ENCODE results near the gene HRK. TPM values are rescaled to one million over a fixed set of nuclear protein-coding genes. Genes with fewer than 3 reads are reported as not detected.
"Not testable (repeated sequence)": the region's sequence is repeated elsewhere in the genome, so short reads cannot be mapped to it uniquely, and the experiment has no call there.

The HRK gene
- total RNA-seq, 1 donor from 2014 or later, result 2.4 TPM

DNA sequence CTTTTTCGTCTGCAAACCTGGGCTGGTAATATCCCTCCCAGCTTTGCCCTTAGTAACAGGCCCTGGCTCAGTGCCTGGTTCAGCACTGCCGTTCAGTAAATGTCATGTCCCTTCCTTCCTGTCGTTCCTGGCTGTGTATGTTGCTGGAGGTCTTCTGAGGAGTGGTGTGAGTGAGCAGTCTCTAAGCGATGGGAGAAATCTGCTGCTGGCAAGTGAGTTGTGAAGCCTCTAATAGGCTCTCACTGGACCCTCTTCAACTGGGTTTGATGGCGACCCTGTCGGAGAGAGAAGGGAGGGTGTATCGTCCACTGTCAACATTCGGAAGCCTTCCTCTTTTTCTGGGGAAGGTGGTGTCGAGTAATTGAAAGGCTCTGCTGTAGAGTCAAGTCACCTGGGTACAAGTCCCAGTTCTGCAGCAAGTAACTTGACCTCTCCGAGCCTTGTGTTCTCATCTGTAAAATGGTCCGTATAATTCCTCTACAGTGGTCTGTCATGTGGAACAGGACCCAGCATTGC is 62.8 kb downstream of the HRK start:
- TF ChIP-seq, protein P1, sequence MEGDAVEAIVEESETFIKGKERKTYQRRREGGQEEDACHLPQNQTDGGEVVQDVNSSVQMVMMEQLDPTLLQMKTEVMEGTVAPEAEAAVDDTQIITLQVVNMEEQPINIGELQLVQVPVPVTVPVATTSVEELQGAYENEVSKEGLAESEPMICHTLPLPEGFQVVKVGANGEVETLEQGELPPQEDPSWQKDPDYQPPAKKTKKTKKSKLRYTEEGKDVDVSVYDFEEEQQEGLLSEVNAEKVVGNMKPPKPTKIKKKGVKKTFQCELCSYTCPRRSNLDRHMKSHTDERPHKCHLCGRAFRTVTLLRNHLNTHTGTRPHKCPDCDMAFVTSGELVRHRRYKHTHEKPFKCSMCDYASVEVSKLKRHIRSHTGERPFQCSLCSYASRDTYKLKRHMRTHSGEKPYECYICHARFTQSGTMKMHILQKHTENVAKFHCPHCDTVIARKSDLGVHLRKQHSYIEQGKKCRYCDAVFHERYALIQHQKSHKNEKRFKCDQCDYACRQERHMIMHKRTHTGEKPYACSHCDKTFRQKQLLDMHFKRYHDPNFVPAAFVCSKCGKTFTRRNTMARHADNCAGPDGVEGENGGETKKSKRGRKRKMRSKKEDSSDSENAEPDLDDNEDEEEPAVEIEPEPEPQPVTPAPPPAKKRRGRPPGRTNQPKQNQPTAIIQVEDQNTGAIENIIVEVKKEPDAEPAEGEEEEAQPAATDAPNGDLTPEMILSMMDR (IDR thresholded peaks at IDR 0.05; ENCODE audit: partially characterized antibody, unreplicated experiment), result no peak
- Mint-ChIP-seq H3K4me1 (ENCODE audit: low read depth, unreplicated experiment) (peaks cover 13% of the 10 kb centered on the region), H3K9me3 (ENCODE audit: unreplicated experiment) (peaks cover 10% of the 10 kb centered on the region), H3K27ac (ENCODE audit: unreplicated experiment) (peak overlapping the region; percentile 100), H3K4me3 (ENCODE audit: unreplicated experiment) (peak overlapping the region; percentile 97), H3K36me3 (ENCODE audit: unreplicated experiment) (no peaks in the 10 kb centered on the region), H3K27me3 (ENCODE audit: unreplicated experiment) (peaks cover 4% of the 10 kb centered on the region)
- DNase-seq, result no peak

DNA sequence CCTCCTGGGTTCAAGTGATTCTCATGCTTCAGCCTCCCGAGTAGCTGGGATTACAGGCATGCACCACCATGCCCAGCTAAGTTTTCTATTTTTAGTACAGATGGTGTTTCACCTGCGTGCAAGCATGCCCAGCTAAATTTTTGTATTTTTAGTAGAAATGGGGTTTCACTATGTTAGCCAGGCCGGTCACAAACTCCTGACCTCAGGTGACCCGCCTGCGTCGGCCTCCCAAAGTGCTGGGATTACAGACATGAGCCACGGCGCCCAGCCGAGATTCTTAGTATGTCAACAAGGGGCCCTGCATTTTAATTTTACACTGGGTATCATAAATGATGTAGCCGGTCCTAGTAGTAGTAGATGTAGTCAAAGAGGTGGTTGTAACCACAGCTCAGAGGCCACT is 66.5 kb downstream of the HRK start:
- H3K36me3 Mint-ChIP-seq (ENCODE audit: unreplicated experiment); H3K27ac Mint-ChIP-seq (ENCODE audit: unreplicated experiment); DNase-seq; H3K9me3 Mint-ChIP-seq (ENCODE audit: unreplicated experiment); H3K27me3 Mint-ChIP-seq (ENCODE audit: unreplicated experiment); H3K4me3 Mint-ChIP-seq (ENCODE audit: unreplicated experiment): not testable (repeated sequence)
- peaks cover 11% of the 10 kb centered on the region for H3K4me1 Mint-ChIP-seq (ENCODE audit: low read depth, unreplicated experiment)

DNA sequence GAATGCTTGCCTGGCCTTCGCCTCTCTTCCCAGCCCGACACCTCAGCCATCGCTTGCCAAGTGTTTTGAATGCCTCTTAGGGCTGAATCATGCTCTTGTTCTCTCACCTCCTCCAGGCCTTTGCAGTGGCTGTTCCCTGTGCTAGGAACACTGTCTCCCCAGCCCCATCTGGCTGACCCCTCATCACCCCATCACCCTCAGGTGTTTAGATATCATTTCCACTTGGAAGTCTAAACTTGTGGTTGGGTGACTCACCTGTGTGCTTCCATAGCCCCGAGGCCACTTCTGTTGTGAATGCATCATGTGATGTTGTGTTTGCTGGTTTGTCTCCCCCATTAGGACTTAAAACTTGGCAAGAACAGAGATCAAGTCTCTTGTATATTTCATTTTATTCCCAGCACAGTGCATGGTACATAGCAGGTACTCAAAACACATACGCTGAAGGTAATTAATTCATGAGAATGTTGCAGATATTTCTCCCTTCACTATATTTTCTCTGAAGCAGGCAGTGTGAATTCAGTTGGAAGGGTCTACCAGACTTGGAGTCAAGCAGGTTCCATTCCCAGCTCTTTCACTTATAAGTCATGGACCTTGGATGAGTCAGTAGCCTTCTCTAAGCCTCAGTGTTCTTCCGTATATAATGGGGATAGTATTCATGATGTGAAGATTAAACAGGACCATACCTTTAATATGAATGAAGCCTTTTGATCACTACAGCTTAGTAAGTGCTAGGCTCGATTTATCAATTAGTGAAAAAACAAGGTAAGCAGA is 67.8 kb downstream of the HRK start:
- Mint-ChIP-seq H3K36me3 (ENCODE audit: unreplicated experiment) (no peaks in the 10 kb centered on the region), H3K4me3 (ENCODE audit: unreplicated experiment) (no peak overlapping the region), H3K27me3 (ENCODE audit: unreplicated experiment) (peaks cover 4% of the 10 kb centered on the region), H3K27ac (ENCODE audit: unreplicated experiment) (no peak overlapping the region), H3K9me3 (ENCODE audit: unreplicated experiment) (peaks cover 3% of the 10 kb centered on the region), H3K4me1 (ENCODE audit: low read depth, unreplicated experiment) (peaks cover 8% of the 10 kb centered on the region)
- TF ChIP-seq, protein P1 (IDR thresholded peaks at IDR 0.05; ENCODE audit: partially characterized antibody, unreplicated experiment), result no peak
- no peak for DNase-seq

DNA sequence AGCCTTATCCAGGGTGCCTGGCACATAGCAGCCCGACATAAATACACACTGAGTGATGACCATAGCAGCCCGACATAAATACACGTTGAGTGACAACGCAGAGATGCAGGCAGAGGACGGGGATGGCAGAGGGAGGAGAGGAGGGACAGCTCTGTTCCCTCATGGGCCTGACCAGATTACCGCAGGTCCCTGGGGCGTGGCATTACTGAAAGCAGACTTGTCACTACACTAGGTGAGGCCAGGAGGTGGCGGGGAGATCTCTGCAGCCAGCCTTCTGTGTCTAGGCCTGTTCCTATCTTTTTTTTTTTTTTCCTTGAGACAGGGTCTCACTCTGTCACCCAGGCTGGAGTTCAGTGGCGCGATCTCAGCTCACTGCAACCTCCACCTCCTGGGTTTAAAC is 69.0 kb downstream of the HRK start:
- H3K4me1 Mint-ChIP-seq (ENCODE audit: low read depth, unreplicated experiment), result peaks cover 3% of the 10 kb centered on the region
- no peaks in the 10 kb centered on the region for H3K9me3 Mint-ChIP-seq (ENCODE audit: unreplicated experiment)
- no peaks in the 10 kb centered on the region for H3K36me3 Mint-ChIP-seq (ENCODE audit: unreplicated experiment)
- peak overlapping the region; percentile 36 for H3K27ac Mint-ChIP-seq (ENCODE audit: unreplicated experiment)
- H3K27me3 Mint-ChIP-seq (ENCODE audit: unreplicated experiment), result peaks cover 4% of the 10 kb centered on the region
- no peak overlapping the region for H3K4me3 Mint-ChIP-seq (ENCODE audit: unreplicated experiment)
- DNase-seq, result no peak
- TF ChIP-seq, protein P1 (IDR thresholded peaks at IDR 0.05; ENCODE audit: partially characterized antibody, unreplicated experiment), result no peak

DNA sequence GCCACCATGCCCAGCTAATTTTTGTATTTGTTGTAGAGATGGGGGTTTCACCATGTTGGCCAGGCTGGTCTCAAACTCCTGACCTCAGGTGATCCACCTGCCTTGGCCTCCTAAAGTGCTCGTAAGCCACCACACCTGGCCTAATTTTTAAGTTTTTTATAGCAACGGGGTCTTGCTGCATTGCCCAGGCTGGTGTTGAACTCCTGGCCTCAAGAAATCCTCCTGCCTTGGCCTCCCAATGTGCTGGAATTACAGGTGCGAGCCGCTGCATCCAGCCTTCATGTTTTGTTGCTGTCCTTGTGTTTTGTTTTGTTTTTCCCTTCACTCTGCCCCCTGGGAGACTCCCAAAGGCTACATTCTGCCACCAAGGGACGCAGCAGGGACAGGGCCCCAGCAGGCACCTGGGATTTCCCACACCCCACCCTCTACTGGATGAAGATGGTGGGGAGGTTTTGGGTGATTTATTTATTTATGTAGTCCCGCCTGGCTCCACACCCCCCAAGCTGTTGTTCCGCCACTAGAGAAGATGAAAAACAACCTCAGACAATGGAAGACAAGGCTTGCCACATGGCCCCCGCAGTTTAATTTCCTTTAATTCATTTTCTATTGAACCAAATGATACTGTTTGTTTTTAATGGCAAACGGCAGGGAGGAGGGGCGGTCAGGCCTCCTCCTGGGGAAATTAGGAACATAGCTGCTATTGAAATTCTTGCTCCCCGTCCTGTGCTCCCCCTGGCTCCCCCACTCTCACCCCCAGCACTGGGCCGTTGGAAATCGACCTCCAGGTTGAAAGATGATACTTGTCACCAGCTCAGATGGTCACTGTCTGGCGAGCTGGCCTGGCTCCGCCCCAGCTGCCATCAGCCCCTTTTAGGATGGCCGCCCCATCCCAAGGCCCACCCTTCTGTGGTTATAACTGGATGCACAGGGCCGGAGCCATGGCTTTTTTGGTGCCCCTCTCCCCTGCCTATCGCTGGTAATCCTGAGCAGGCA is 72.8 kb downstream of the HRK start:
- Mint-ChIP-seq H3K4me3 (ENCODE audit: unreplicated experiment) (no peak overlapping the region), H3K27ac (ENCODE audit: unreplicated experiment) (no peak overlapping the region), H3K36me3 (ENCODE audit: unreplicated experiment) (no peaks in the 10 kb centered on the region), H3K27me3 (ENCODE audit: unreplicated experiment) (peaks cover 2% of the 10 kb centered on the region), H3K9me3 (ENCODE audit: unreplicated experiment) (no peaks in the 10 kb centered on the region), H3K4me1 (ENCODE audit: low read depth, unreplicated experiment) (peaks cover 3% of the 10 kb centered on the region)
- TF ChIP-seq, protein P1 (IDR thresholded peaks at IDR 0.05; ENCODE audit: partially characterized antibody, unreplicated experiment), result no peak
- DNase-seq, result no peak

Data from glutamatergic neuron (in vitro differentiated cells).